Loucy (cell line): ENCODE measurements around the gene YAE1.

Source experiments
- H2AFZ ChIP-seq: fragments of 200-600 bp; sonication (generic); 2 replicates; pipeline ENCODE4 v1.6.0; 2016; ENCODE audit warnings: antibody characterized with exemption, mild to moderate bottlenecking, low read length, moderate library complexity
- H3F3A ChIP-seq: fragments of 200-600 bp; 2 replicates; pipeline ENCODE4 v1.6.0; 2016; ENCODE audit warnings: antibody characterized with exemption, low read depth, mild to moderate bottlenecking
- H3K27me3 ChIP-seq: fragments of 200-600 bp; sonication (generic); 2 replicates; pipeline ENCODE4 v1.6.1; 2014; ENCODE audit warnings: low read length, mild to moderate bottlenecking; ENCODE audit not compliant: insufficient read depth, poor library complexity, severe bottlenecking
- H3K36me3 ChIP-seq: fragments of 200-600 bp; sonication (generic); 2 replicates; pipeline ENCODE4 v1.6.1; 2016; ENCODE audit warnings: low read length; ENCODE audit not compliant: insufficient read depth
- H3K4me1 ChIP-seq: fragments of 200-600 bp; sonication (generic); 2 replicates; pipeline ENCODE4 v1.5.1; 2014; ENCODE audit warnings: low read length, mild to moderate bottlenecking; ENCODE audit not compliant: insufficient read depth, poor library complexity, severe bottlenecking
- H3K4me2 ChIP-seq: fragments of 200-600 bp; sonication (generic); 2 replicates; pipeline ENCODE4 v1.6.0; 2014; ENCODE audit warnings: antibody characterized with exemption, low read length, low read depth, mild to moderate bottlenecking; ENCODE audit not compliant: poor library complexity, severe bottlenecking
- H3K4me3 ChIP-seq: fragments of 200-600 bp; sonication (generic); 2 replicates; pipeline ENCODE4 v1.5.1; 2014; ENCODE audit warnings: low read length, mild to moderate bottlenecking, mixed read lengths; ENCODE audit not compliant: poor library complexity, severe bottlenecking
- H3K79me2 ChIP-seq: fragments of 200-600 bp; sonication (generic); 2 replicates; pipeline ENCODE4 v1.6.1; 2014; ENCODE audit warnings: low read length; ENCODE audit not compliant: insufficient read depth
- H3K9ac ChIP-seq: fragments of 200-600 bp; sonication (generic); 2 replicates; pipeline ENCODE4 v1.6.0; 2014; ENCODE audit warnings: mild to moderate bottlenecking, low read depth, low read length, moderate library complexity; ENCODE audit not compliant: poor library complexity, severe bottlenecking
- H3K9me2 ChIP-seq: fragments of 200-600 bp; sonication (generic); replicated peaks from 2 replicates; pipeline ENCODE4 v1.6.1; 2016; ENCODE audit warnings: low read depth, low read length, mixed read lengths
- H3K9me3 ChIP-seq: fragments of 200-600 bp; sonication (generic); 2 replicates; pipeline ENCODE4 v1.6.1; 2014; ENCODE audit warnings: mild to moderate bottlenecking, antibody characterized with exemption, low read length, low read depth; ENCODE audit not compliant: insufficient read depth
- H4K20me1 ChIP-seq: fragments of 200-600 bp; sonication (generic); 2 replicates; pipeline ENCODE4 v1.6.0; 2014; ENCODE audit warnings: antibody characterized with exemption, low read length, mild to moderate bottlenecking; ENCODE audit not compliant: insufficient read depth, poor library complexity, severe bottlenecking
- EZH2phosphoT487 ChIP-seq: fragments of 200-600 bp; IDR thresholded peaks from 2 replicates; pipeline ENCODE4 v1.6.1; 2018; ENCODE audit warnings: antibody characterized with exemption, mild to moderate bottlenecking, moderate library complexity, borderline replicate concordance
- TF ChIP-seq, protein P1 (sequence below): fragments of 200-600 bp; sonication (generic); conservative IDR thresholded peaks from 2 replicates; pipeline ENCODE4 v1.5.1; 2014; ENCODE audit warnings: mild to moderate bottlenecking, antibody characterized with exemption, low read length

The YAE1 gene

DNA sequence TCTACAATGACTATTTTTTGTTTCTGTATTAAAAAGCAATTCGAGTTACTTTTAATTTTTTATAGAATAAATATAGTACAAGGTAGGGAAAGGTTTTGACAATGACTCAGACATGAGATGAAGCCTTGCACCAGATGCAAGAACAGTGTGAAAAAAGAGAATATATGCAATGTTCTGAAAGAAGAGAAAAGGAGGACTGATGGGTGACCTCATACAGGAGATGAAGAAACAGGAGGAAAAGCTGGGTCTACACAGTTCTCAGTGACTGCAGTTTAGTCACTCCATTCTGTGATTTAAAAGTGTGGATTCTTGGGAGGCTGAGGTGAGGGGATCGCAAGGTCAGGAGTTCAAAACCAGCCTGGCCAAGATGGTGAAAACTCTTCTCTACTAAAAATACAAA, 38.3 kb upstream of the YAE1 start:
- no peaks in the 10 kb centered on the region for H3K27me3 ChIP-seq
- H3K4me3 ChIP-seq, result no peak overlapping the region
- no peaks in the 10 kb centered on the region for H3K36me3 ChIP-seq
- no peaks in the 10 kb centered on the region for H3K9me3 ChIP-seq
- no peak overlapping the region for H3K4me2 ChIP-seq
- H3F3A ChIP-seq, result no peaks in the 10 kb centered on the region
- H4K20me1 ChIP-seq, result no peaks in the 10 kb centered on the region
- no peaks in the 10 kb centered on the region for H3K4me1 ChIP-seq
- H3K9me2 ChIP-seq, result no peaks in the 10 kb centered on the region
- no peaks in the 10 kb centered on the region for H3K79me2 ChIP-seq
- H2AFZ ChIP-seq, result no peak overlapping the region
- no peak for TF ChIP-seq EZH2phosphoT487
- TF ChIP-seq, protein P1, sequence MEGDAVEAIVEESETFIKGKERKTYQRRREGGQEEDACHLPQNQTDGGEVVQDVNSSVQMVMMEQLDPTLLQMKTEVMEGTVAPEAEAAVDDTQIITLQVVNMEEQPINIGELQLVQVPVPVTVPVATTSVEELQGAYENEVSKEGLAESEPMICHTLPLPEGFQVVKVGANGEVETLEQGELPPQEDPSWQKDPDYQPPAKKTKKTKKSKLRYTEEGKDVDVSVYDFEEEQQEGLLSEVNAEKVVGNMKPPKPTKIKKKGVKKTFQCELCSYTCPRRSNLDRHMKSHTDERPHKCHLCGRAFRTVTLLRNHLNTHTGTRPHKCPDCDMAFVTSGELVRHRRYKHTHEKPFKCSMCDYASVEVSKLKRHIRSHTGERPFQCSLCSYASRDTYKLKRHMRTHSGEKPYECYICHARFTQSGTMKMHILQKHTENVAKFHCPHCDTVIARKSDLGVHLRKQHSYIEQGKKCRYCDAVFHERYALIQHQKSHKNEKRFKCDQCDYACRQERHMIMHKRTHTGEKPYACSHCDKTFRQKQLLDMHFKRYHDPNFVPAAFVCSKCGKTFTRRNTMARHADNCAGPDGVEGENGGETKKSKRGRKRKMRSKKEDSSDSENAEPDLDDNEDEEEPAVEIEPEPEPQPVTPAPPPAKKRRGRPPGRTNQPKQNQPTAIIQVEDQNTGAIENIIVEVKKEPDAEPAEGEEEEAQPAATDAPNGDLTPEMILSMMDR, result no peak
- H3K9ac ChIP-seq, result no peak overlapping the region

DNA sequence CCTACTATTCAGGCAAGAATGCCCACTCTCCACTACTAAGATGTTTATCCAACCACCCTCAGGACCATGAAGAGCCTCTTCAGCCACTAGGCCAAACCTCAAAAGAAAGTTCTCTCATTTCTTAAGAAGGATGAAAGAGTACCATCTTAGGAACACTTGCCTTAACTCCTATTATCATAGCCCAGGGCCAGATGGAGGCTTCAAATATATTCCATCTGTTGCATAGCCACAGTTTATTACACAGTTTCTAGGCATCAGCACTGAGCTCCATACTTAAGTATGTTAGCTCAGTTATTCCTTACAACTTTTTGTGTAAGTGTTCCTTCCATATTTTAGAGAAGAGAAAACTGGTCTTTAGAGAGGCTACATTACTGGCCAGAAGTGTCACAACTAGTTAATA, 37.4 kb upstream of the YAE1 start:
- H3K9ac ChIP-seq, result no peak overlapping the region
- H4K20me1 ChIP-seq, result no peaks in the 10 kb centered on the region
- TF ChIP-seq, protein P1, result no peak
- no peak for TF ChIP-seq EZH2phosphoT487
- no peaks in the 10 kb centered on the region for H3K27me3 ChIP-seq
- no peaks in the 10 kb centered on the region for H3K36me3 ChIP-seq
- no peaks in the 10 kb centered on the region for H3F3A ChIP-seq
- no peak overlapping the region for H2AFZ ChIP-seq
- no peaks in the 10 kb centered on the region for H3K4me1 ChIP-seq
- no peak overlapping the region for H3K4me3 ChIP-seq
- H3K9me2 ChIP-seq, result no peaks in the 10 kb centered on the region
- no peaks in the 10 kb centered on the region for H3K79me2 ChIP-seq
- no peaks in the 10 kb centered on the region for H3K9me3 ChIP-seq
- no peak overlapping the region for H3K4me2 ChIP-seq

DNA sequence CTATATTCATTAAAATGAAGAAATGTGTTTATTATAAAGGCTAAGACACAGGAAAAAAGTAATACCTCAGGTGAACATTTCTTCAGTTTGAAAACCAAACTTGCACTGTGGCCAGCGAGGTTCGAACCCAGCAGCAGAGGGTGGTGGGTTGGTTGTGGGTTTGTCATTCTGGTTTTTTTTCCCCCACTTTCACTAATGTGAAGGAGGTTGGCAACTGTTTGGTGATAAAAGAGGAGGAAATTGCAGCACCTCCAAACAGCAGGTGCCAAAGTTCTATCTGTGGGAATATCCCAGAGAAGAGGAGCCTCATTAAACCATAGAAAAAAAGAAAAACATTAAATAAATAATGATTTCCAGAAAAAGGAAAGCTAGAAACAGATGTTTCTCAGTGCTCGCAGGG, 36.6 kb upstream of the YAE1 start:
- no peak overlapping the region for H3K4me3 ChIP-seq
- no peaks in the 10 kb centered on the region for H3K9me3 ChIP-seq
- H3F3A ChIP-seq, result no peaks in the 10 kb centered on the region
- no peak for TF ChIP-seq EZH2phosphoT487
- TF ChIP-seq, protein P1, result no peak
- no peaks in the 10 kb centered on the region for H3K9me2 ChIP-seq
- H3K4me2 ChIP-seq, result no peak overlapping the region
- no peaks in the 10 kb centered on the region for H3K79me2 ChIP-seq
- no peaks in the 10 kb centered on the region for H4K20me1 ChIP-seq
- no peak overlapping the region for H3K9ac ChIP-seq
- no peak overlapping the region for H2AFZ ChIP-seq
- no peaks in the 10 kb centered on the region for H3K36me3 ChIP-seq
- no peaks in the 10 kb centered on the region for H3K27me3 ChIP-seq
- H3K4me1 ChIP-seq, result no peaks in the 10 kb centered on the region
